Type B pancreatic cell (in vitro differentiated cells): ENCODE results near the gene MTTP. TPM values are rescaled to one million over a fixed set of nuclear protein-coding genes. Genes with fewer than 3 reads are reported as not detected.

Experiments
- DNase-seq: peaks from one replicate; pipeline ENCODE4 v3.0.0; 2021; ENCODE audit warnings: mixed read lengths; ENCODE audit not compliant: unreplicated experiment; ENCODE audit errors: extremely low spot score
- H3K27ac Mint-ChIP-seq: 2 replicates; pipeline ENCODE4 v1.8.0; 2021; ENCODE audit warnings: mild to moderate bottlenecking, mixed read lengths
- H3K27me3 Mint-ChIP-seq: 2 replicates; pipeline ENCODE4 v1.8.0; 2021; ENCODE audit warnings: mixed read lengths
- H3K36me3 Mint-ChIP-seq: 2 replicates; pipeline ENCODE4 v1.8.0; 2021; ENCODE audit warnings: mixed read lengths
- H3K4me1 Mint-ChIP-seq: one replicate; pipeline ENCODE4 v1.8.0; 2021; ENCODE audit warnings: mixed read lengths; ENCODE audit not compliant: unreplicated experiment
- H3K4me3 Mint-ChIP-seq: 2 replicates; pipeline ENCODE4 v1.8.0; 2021; ENCODE audit warnings: mild to moderate bottlenecking, mixed read lengths
- H3K9me3 Mint-ChIP-seq: 2 replicates; pipeline ENCODE4 v1.8.0; 2021; ENCODE audit warnings: mixed read lengths
- CTCF ChIP-seq: fragments of 200-600 bp; sonication (generic); conservative IDR thresholded peaks from 2 replicates; pipeline ENCODE4 v1.5.0; 2021; ENCODE audit warnings: antibody characterized with exemption, mild to moderate bottlenecking
- total RNA-seq: library from RNA; stranded (reverse); gene quantifications from 2 replicates; pipeline ENCODE4 v1.2.1, GENCODE V29; 2021; ENCODE audit warnings: low replicate concordance

The MTTP gene
- total RNA-seq, 1 donor from 2014 or later: 16.0 TPM

- H3K4me3 Mint-ChIP-seq: no peak overlapping the region
- no peaks in the 10 kb centered on the region for H3K9me3 Mint-ChIP-seq
- DNase-seq: no peak
- H3K4me1 Mint-ChIP-seq: no peaks in the 10 kb centered on the region
- TF ChIP-seq CTCF: no peak
- no peaks in the 10 kb centered on the region for H3K27me3 Mint-ChIP-seq
- H3K36me3 Mint-ChIP-seq: no peaks in the 10 kb centered on the region
- no peak overlapping the region for H3K27ac Mint-ChIP-seq
Measured at GRCh38 chr4:99593781-99594641, 19.4 kb downstream of the MTTP start.

GRCh38 chr4:99594818-99595217 lies 20.2 kb downstream of the MTTP start:
- H3K4me1 Mint-ChIP-seq: no peaks in the 10 kb centered on the region
- no peaks in the 10 kb centered on the region for H3K27me3 Mint-ChIP-seq
- DNase-seq: no peak
- no peak overlapping the region for H3K27ac Mint-ChIP-seq
- no peaks in the 10 kb centered on the region for H3K9me3 Mint-ChIP-seq
- H3K36me3 Mint-ChIP-seq: no peaks in the 10 kb centered on the region
- H3K4me3 Mint-ChIP-seq: no peak overlapping the region
- no peak for TF ChIP-seq CTCF

GRCh38 chr4:99606716-99607115 lies 32.1 kb downstream of the MTTP start:
- Mint-ChIP-seq H3K4me3 (no peak overlapping the region), H3K36me3 (no peaks in the 10 kb centered on the region), H3K4me1 (no peaks in the 10 kb centered on the region), H3K27me3 (no peaks in the 10 kb centered on the region), H3K9me3 (no peaks in the 10 kb centered on the region), H3K27ac (no peak overlapping the region)
- TF ChIP-seq CTCF: no peak
- DNase-seq: no peak

- TF ChIP-seq CTCF: no peak
- H3K27me3 Mint-ChIP-seq: no peaks in the 10 kb centered on the region
- H3K27ac Mint-ChIP-seq: no peak overlapping the region
- no peaks in the 10 kb centered on the region for H3K36me3 Mint-ChIP-seq
- no peaks in the 10 kb centered on the region for H3K4me1 Mint-ChIP-seq
- DNase-seq: no peak
- H3K4me3 Mint-ChIP-seq: no peak overlapping the region
- H3K9me3 Mint-ChIP-seq: no peaks in the 10 kb centered on the region
Measured at GRCh38 chr4:99608417-99608816, 33.8 kb downstream of the MTTP start.

GRCh38 chr4:99610605-99611175 lies 36.1 kb downstream of the MTTP start:
- no peaks in the 10 kb centered on the region for H3K4me1 Mint-ChIP-seq

More at GRCh38 chr4:99610605-99611175, 36.1 kb downstream of the MTTP start:
- no peak for TF ChIP-seq CTCF
- no peak overlapping the region for H3K4me3 Mint-ChIP-seq
- no peaks in the 10 kb centered on the region for H3K27me3 Mint-ChIP-seq
- no peak for DNase-seq
- H3K9me3 Mint-ChIP-seq: no peaks in the 10 kb centered on the region
- no peaks in the 10 kb centered on the region for H3K36me3 Mint-ChIP-seq
- no peak overlapping the region for H3K27ac Mint-ChIP-seq
